Retinal pigment epithelial cell (primary cell): Measurements from ENCODE around the gene MDFIC.
"Not testable (repeated sequence)": the region's sequence is repeated elsewhere in the genome, so short reads cannot be mapped to it uniquely, and the experiment has no call there.

Source experiments
- DNase-seq: peaks from one replicate; pipeline ENCODE4 v3.0.0-alpha.2; 2010; ENCODE audit warnings: low read depth
- H3K4me3 ChIP-seq: 2 replicates; pipeline ENCODE4 v1.5.1; 2011; ENCODE audit warnings: mild to moderate bottlenecking, low read length, control low read depth, moderate library complexity
- TF ChIP-seq, protein P1 (sequence below): conservative IDR thresholded peaks from 2 replicates; pipeline ENCODE4 v1.5.1; 2011; ENCODE audit warnings: low read depth, low read length, control low read depth, inconsistent platforms

The MDFIC gene, protein sequence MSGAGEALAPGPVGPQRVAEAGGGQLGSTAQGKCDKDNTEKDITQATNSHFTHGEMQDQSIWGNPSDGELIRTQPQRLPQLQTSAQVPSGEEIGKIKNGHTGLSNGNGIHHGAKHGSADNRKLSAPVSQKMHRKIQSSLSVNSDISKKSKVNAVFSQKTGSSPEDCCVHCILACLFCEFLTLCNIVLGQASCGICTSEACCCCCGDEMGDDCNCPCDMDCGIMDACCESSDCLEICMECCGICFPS

DNA sequence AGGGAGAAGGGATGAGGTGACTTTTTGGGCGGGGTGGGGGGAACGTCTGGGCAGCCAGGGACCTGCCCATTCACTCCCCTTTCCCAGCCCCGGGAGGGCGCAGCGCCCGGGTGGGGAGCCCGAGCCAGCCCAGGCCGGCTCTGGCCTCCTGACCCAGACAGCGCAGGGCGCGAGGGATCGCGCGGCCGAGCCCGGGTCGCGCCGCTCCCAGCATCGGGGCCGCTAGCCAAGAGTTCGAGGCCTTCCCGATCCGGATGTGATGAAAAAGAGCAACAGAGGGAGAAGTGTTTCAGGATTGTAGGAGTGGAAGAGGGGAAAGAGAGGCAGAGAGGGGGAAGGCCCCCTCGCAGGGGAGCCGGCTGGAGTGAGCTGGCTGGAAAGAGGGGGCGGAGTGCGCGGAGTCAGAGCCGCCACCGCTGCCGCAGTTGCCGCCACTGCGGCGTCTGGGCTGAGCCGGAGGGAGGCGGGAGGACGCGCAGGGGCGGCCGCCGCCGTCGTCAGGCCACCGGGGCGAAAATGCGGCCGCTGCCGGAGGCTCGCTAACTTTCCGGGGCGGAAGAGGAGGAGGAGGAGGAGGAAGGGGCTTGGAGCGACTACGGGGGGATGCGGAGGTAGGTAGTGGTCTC is at the start of gene MDFIC:
TSS of gene MDFIC (plus strand) at position 69 of the 626 bp plus-strand sequence. CDS start 940 bp downstream, outside the sequence.
- H3K4me3 ChIP-seq = peak within 1 kb of the TSS; percentile 81
- DNase-seq = no peak
- TF ChIP-seq, protein P1, sequence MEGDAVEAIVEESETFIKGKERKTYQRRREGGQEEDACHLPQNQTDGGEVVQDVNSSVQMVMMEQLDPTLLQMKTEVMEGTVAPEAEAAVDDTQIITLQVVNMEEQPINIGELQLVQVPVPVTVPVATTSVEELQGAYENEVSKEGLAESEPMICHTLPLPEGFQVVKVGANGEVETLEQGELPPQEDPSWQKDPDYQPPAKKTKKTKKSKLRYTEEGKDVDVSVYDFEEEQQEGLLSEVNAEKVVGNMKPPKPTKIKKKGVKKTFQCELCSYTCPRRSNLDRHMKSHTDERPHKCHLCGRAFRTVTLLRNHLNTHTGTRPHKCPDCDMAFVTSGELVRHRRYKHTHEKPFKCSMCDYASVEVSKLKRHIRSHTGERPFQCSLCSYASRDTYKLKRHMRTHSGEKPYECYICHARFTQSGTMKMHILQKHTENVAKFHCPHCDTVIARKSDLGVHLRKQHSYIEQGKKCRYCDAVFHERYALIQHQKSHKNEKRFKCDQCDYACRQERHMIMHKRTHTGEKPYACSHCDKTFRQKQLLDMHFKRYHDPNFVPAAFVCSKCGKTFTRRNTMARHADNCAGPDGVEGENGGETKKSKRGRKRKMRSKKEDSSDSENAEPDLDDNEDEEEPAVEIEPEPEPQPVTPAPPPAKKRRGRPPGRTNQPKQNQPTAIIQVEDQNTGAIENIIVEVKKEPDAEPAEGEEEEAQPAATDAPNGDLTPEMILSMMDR = no peak

DNA sequence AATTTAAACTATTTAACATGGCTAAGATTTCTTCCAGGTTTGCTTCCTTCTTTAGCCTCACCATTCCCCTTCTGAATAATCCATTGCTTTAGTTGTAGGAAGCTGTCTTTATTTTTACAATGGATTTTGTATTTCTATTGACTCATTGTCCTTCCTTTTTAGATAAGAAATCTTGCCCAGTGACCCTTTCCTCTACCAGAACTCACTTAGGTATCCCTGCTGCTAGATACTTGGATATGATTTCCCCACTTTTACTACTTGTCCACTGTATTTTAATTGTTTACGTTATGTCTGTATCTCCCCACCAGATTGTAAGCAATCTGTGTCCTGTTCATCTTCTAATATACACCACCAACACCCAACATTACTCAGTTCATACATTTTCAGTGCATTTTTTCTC is 47.7 kb upstream of the MDFIC start:
- DNase-seq = no peak
- TF ChIP-seq, protein P1 = no peak
- no peak overlapping the region for H3K4me3 ChIP-seq

DNA sequence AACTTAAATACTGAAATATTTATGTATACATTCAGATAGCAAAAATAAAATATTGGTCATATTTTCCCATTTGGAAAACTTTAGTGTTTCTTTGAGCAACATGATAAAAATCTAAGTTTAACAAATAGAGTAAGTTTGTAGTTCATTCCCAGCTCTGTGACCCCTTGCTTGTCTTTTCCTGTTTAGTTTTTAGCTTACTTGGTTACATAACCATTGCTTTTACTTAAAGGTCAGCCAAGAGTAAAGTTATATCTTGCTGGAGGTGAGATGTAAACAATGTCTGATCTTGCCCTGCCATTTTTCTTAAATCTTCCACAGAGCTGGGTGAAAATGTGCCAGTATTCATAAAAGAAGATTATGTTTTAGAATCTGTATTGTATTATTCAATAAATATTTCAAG is 46.7 kb upstream of the MDFIC start:
- DNase-seq = no peak
- TF ChIP-seq, protein P1 = no peak
- no peak overlapping the region for H3K4me3 ChIP-seq

DNA sequence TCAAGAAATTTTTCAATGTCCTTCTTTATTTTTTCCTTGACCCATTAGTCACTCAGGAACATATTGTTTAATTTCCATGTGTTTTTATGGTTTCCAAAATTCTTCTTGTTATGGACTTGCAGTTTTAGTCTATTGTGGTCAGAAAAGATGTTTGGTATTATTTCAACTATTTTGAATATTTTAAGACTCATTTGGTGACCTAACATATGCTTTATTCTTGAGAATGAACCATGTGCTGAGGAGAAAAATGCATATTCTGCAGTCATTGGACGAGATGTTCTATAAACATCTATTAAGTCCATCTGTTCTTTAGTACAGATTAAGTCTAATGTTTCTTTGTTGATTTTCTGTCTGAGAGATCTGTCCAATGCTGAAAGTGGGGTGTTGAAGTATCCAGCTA is 42.3 kb upstream of the MDFIC start:
- DNase-seq = no peak
- TF ChIP-seq, protein P1 = no peak
- H3K4me3 ChIP-seq = no peak overlapping the region

DNA sequence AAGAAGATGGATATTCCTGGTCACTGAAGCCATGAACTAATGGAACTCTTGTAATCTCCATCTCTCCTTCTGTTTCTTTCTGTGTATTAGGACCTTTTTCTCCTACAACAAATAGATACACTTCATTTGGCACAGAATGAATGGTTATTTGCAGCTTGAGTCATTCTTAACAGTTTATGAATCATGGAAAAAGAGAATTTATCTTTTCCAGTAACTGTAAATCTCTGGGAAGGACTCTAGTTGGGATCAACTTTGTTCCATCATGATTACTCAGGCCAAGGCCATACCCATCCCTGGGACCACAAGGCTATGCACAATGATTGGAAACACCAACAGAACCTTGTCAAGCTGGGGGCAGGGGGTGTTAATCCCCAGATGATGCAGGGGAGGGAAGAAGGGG is 36.1 kb upstream of the MDFIC start:
- DNase-seq = no peak
- TF ChIP-seq, protein P1 = no peak
- no peak overlapping the region for H3K4me3 ChIP-seq

DNA sequence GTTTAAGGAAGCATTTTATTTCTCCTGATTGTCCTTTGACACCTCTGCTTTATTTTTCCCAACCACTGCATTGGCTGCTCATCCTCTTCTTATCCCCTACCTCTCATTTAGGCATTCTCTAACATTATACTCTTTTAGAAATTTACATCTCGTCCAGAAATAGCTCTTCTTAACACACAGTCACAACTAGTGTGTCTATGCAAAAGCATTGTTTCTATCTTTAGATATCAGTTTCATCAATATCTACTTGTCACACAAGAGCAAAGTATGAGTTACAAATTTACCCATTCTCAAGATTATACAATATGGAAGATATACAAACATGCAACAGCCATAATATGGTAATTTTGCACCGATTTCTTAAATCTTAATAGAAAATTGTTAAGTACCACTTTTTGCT is 35.7 kb upstream of the MDFIC start:
- no peak overlapping the region for H3K4me3 ChIP-seq
- no peak for DNase-seq
- TF ChIP-seq, protein P1 = no peak

DNA sequence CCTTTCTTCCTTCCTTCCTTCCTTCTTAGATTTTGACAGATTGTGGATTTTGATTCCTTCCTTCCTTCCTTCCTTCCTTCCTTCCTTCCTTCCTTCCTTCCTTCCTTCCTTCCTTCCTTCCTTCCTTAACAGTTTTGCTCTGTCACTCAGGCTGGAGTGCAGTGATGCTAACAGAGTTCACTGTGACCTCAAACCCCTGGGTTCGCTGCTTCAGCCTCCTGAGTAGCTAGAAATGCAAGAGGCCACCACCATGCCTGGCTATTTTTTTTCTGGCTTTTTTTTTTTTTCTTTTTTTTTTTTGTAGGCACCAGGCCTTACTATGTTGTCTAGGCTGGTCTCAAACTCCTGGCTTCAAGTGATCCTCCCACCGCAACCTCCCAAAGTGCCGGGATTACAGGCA is 32.8 kb upstream of the MDFIC start:
- not testable (repeated sequence) for DNase-seq, H3K4me3 ChIP-seq
